ENCODE results near the gene PDIA2. TPM values are rescaled to one million over a fixed set of nuclear protein-coding genes. Genes with fewer than 3 reads are reported as not detected.

PDIA2 gene
- total and polyA plus RNA-seq, 8 donors = 32.3 to 932 (median 118) TPM; not detected in 1

DNA sequence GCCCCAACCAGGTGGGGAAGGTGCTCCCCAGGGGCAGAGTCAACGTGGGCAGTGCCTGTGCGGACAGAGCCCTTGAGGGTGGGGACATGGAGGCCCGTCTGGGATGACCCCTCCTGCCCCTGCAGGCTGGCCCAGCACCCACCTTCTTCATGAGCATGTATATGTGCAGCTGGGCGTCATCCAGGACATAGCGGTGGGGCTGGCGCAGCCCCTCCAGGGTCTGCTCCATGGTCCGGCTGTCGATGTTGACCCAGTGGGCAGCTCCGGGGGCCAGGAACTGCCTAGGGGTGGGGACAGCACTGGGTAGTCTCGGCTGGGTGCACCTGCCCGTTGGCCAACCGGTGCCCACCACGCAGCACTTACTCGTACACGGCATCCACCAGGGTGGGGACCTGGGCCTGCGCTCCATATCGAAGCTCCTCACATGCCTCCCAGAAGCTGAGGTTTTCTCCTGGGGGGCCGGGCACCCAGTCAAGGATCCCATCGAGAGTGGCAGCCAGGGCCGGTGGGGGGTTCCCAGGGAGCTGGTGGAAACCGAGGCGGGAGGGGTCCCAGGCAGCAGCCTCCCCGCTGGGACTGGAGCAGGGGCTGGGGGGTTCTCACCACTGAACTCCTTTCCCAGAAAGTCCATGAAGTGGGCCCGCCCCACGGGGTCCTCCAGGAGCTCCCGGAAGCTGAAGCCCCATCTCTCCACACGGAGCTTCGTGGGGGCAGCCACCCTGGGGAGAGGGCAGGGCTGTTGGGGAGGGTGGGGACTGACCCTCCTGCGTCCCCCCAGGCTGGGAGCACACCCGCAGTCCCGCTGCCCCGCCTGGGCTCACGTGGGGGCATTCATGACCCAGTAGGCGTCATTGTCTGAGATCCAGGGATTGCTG lies 12.3 kb upstream of the PDIA2 start:
- H3K27ac ChIP-seq = no peak overlapping the region

DNA sequence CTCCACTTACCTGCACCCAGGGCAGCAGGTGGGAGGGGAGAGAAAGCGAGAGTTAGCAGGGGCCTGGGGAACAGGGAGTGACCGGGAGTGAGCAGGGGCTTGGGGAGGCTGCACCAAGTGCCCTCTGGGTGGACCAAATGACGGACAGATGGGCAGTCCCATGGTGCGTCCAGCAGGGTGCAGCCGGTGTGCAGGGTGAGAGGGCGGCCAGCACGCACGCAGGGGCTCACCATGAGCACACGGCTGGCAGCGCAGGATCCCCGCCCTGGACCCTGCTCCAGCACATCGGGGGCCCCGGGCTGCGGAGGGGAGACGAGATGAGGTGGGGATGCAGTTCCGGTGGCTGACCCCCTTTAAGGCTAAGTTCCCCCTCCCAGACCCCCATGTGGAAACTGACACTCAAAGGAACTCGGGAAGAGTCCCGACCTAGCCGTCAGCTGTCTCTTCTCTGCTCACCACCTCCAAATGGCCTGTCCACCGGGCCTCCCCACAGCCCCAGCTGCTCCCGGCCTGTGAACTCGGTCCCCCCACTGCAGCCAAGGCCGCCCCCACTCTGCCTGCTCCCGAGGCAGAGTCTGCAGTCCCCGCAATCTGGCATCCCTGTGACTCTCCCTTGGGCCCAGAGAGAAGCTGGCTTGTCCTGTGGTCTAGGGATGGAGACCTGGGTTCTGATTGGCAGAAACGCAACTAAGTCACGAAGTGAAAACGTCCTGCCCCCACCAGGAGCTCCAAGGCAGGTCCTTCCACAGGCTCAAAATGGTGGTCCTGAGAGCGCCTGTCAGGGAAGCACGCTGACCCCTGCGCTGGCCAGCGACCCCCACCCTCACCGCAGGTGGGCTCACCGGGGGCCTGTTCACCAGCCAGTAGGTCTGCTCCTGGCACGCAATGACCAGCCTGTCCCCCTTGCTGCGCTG lies 10.1 kb upstream of the PDIA2 start:
- no peaks in the 10 kb centered on the region for H3K9me3 ChIP-seq
- no peak for TF ChIP-seq POLR2AphosphoS5 (IDR thresholded peaks at IDR 0.05)
- TF ChIP-seq POLR2A (IDR thresholded peaks at IDR 0.05) = no peak
- TF ChIP-seq, protein P1, sequence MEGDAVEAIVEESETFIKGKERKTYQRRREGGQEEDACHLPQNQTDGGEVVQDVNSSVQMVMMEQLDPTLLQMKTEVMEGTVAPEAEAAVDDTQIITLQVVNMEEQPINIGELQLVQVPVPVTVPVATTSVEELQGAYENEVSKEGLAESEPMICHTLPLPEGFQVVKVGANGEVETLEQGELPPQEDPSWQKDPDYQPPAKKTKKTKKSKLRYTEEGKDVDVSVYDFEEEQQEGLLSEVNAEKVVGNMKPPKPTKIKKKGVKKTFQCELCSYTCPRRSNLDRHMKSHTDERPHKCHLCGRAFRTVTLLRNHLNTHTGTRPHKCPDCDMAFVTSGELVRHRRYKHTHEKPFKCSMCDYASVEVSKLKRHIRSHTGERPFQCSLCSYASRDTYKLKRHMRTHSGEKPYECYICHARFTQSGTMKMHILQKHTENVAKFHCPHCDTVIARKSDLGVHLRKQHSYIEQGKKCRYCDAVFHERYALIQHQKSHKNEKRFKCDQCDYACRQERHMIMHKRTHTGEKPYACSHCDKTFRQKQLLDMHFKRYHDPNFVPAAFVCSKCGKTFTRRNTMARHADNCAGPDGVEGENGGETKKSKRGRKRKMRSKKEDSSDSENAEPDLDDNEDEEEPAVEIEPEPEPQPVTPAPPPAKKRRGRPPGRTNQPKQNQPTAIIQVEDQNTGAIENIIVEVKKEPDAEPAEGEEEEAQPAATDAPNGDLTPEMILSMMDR (IDR thresholded peaks at IDR 0.05) = no peak
- TF ChIP-seq EP300 (IDR thresholded peaks at IDR 0.05) = no peak
- DNase-seq = no peak
- intact Hi-C loops (cut with DNase I; ENCODE audit: low total_unique reads) = no loop called here
- H3K4me3 ChIP-seq = no peak overlapping the region
- H3K4me1 ChIP-seq = peaks cover 12 to 39% (median 31%) of the 10 kb centered on the region in 4 donors
- no peak overlapping the region for H3K27ac ChIP-seq
- H3K27me3 ChIP-seq = peaks cover 0 to 39% (median 8%) of the 10 kb centered on the region in 3 donors
- H3K36me3 ChIP-seq = no peaks in the 10 kb centered on the region
- 80 to 82% (median 81%) methylated on average over 21 to 36 of the region's 36 CpGs for WGBS, 5 donors

More for the DNA sequence above, 12.3 kb upstream of the PDIA2 start:
- peaks cover 12 to 38% (median 32%) of the 10 kb centered on the region in 4 donors for H3K4me1 ChIP-seq
- no peaks in the 10 kb centered on the region for H3K9me3 ChIP-seq
- no peak overlapping the region for H3K4me3 ChIP-seq
- intact Hi-C loops (cut with DNase I; ENCODE audit: low total_unique reads) = no loop called here
- H3K27me3 ChIP-seq = peaks cover 0 to 25% (median 8%) of the 10 kb centered on the region in 3 donors
- TF ChIP-seq, protein P1 (IDR thresholded peaks at IDR 0.05) = no peak
- 87 to 93% (median 92%) methylated on average over 23 to 34 of the region's 34 CpGs for WGBS, 5 donors
- peak in 1 of 2 donors; percentile 1 for DNase-seq
- H3K36me3 ChIP-seq = peaks cover 0 to 3% (median 2%) of the 10 kb centered on the region in 4 donors

DNA sequence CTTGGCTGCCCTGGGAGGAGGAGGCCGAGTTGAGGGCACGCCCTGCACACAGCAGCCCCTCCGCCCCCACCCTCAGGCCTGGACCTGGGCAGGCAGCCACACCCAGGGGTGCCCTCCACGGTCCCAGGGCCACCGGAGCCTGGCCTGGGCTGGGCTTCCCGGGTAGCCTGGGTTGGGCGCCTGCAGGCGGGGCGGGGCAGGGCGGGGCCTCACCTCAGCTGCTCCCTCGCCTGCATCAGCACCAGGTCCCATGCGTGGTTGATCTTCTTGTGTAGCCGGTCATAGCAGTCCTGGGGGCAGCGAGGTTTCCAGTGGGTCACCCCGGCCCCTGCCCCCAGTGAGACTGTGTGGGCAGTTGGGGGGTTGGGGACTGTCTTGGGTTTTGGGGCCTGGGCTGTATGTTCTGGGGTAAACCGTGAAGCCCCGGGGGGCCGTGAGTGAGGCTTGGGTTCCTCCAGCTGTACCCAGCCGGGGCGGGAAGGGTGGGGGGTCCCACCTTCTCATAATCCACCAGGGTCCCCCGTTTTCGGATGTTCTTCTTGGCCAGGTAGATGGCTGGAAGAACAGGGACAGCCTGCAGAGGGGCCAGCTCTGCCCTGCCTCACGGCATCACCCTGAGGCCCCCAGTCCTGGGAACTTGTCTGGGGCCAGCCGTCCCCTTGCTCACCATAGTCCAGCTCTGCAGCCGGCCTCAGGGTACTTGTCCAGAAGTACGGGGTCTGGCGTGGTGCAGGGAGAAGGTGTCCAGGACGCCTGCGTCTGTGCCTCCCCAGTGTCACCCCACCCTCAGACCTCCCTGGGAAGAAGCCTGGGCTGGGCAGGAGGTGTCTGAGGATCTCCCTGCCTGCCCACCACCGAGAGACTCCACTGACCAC lies 9.2 kb upstream of the PDIA2 start:
- WGBS, 5 donors = 32 to 68% (median 55%) methylated on average over 11 to 30 of the region's 30 CpGs
- Histone ChIP-seq H3K27ac (no peak overlapping the region), H3K4me1 (peaks cover 12 to 31% (median 27%) of the 10 kb centered on the region in 4 donors), H3K27me3 (peaks cover 0 to 39% (median 8%) of the 10 kb centered on the region in 3 donors), H3K9me3 (no peaks in the 10 kb centered on the region), H3K36me3 (no peaks in the 10 kb centered on the region), H3K4me3 (no peak overlapping the region)
- no peak for TF ChIP-seq POLR2AphosphoS5 (IDR thresholded peaks at IDR 0.05)
- TF ChIP-seq, protein P1 (IDR thresholded peaks at IDR 0.05) = no peak
- no peak for TF ChIP-seq POLR2A (IDR thresholded peaks at IDR 0.05)
- TF ChIP-seq EP300 (IDR thresholded peaks at IDR 0.05) = no peak
- intact Hi-C loops (cut with DNase I; ENCODE audit: low total_unique reads) = no loop called here
- DNase-seq = peak; percentile 63 to 68
